Stimulated activated CD8-positive, alpha-beta memory T cell treated with anti-CD3 and anti-CD28 coated beads, Interleukin-12 subunit alpha, Interleukin-12 subunit beta, amount 100 ng/mL, for 24 hours (primary cell): ENCODE data around the gene NAV2.

Source experiments
- DNase-seq: peaks from one replicate; pipeline ENCODE4 v3.0.0-alpha.2; 2020; ENCODE audit errors: extremely low read depth

NAV2 gene

DNA sequence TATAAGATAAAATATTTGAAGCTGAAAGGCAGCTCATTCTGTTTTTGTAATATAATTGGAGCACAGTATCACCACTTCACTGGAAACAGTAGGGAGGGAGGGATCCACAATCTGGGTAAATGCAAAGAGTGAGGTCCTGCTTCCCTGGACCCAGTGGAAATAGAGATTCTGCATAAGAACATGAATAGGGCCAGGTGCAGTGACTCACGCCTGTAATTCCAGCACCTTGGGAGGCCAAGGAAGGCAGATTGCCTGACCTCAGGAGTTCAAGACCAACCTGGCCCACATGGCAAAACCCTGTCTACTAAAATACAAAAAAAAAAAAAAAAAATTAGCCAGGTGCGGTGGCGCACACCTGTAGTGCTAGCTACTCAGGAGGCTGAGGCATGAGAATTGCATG, 303.9 kb downstream of the NAV2 start:
- no peak for DNase-seq

DNA sequence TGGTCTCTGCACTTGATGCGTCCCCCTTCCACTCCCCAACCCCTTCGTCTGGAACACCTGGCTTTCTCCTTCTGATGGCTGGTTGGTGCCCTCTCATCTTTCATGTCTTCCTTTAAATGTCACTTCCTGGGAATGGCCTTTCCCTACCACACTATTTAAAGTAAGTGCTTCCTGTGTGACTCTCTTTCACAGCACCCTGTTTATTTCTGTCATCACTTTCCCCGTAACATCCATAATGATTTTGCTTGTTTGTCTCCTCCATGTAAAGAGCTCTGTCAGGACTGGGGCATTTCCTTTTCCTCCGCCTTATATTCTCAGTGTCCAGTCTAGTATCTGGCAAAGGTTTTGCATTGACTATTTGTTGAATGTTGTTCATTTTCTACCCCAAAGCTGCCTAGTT, 304.7 kb downstream of the NAV2 start:
- no peak for DNase-seq

DNA sequence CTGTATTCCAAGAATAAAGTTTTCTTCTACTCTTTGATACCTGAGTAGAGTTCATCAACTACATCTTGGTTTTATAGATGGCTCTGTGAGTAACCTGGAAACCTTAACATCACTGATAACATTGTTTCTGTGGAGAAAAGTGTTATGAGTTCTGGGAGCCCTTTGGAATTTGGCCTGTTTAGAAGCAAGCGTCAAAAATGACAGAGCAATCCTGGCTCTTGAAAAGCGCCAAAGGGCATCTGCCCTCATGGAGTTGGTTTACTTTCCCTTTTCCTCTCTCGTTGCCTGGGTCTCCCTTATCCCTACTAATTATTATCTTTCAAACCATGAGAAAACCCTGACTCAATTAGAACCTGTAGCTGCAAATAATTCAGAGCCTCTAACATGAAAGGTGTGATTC, 307.6 kb downstream of the NAV2 start:
- no peak for DNase-seq

DNA sequence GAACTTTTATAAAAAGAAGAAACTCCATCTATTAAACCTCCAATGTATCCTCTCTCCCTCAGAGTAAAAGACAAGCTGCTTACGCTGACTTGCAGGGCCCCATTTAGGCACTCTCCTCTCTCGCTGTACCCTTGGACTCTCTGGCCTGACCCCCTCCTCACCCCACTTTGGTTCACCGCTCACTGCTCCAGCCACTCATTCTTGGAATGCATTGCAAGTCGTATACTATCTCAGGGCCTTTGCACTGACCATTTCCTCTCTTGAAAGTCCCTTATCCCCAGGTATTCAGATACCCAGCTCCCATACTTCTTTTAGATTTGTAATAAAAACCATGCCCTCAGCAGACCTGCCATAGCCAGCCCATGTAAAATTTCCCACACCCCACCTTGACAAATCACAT, 308.1 kb downstream of the NAV2 start:
- DNase-seq, result no peak

DNA sequence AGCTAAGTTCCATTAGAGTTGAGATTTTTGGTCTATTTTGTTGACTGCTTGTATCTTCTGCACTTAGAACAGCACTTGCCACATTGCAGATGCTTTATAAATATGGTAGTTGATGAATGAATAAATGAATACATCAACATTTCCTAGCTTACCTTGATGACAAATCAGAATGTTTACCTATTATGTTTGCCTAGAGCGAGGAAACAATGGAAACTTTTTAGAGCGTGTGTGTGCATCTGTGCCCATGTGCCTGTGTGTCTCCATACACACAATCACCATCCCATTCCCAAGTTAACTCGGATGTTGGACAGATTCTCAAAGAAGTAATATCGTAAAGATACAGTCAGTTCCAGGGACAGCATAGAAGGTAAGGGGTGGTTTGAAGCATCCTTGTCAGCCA, 308.6 kb downstream of the NAV2 start:
- no peak for DNase-seq

DNA sequence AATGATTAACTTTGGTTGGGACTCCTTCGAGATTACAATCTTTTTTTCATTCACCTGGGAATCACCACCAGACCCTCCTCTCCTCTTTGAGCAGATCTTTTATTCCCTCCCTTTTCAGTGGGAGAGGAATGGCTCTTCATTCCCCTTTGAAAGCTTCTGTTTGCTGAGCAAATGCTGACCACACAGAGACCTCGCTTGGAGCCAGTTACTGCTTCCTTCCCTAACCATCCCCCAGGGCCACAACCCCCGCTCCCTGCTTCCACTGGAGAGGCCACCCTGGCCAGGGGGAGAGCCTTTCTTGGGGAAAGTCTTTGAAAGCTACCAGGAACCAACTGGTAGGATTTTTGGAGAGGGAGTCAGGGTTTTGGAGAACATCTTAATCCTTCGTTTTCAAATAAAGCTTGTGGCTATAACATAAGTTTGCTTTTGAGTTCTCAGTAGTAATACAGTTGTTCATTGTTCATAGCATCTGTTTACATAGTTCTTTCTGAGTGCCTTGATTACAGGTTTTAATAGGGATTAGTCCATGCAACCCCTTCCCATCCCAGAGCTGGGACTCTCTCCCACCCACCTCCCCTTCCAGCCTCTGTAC, 309.2 kb downstream of the NAV2 start:
- no peak for DNase-seq

DNA sequence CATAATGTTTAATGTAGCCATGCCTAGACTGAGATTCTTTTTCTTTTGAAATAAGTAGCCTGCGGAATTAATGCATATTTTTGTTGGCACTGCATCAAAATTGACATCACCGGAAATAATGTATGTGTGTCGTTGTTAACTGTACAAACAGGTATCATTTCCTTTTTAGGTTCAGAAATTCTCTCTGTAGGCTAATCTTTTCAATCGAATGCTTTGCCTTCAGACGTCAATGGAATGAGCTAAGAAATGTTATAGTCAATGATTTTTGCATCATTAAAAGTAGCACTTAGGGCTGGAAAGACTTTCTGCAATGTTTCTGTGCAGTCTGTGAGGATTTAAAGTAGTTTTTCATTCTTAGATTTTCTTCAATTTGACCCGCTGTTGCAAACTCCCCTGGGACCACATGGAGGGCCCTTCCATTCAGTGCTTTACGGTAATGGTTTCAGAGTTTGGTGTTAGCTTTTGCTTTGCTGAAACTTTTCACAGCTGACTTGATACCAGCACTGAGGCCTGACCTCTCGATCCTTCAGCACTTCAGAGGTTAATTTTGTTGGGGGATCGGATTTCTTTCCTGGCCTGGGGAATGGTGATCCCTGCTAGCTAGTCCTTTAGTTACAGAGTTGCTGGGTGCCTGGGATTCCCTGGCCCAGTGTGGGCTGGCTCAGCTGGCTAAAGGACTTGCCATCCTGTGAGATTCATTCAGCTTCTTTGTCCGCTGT, 309.9 kb downstream of the NAV2 start:
- DNase-seq, result no peak

DNA sequence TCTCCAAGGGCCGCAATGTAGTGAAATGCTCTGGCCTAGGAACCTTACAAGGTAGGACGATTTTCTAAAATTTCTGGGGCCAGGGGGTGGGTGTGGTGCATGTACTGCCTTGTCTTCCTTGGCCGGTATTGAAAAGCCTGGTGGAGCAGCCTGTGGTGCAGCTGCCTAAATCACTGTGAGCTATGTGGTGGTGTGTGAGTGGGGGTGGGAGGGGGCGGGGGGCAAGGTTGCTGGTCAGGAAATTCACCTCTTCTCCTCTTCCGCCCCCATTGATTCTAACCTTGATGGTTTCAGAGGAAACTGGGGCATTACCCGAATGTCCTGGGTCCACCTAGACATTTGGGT, 310.4 kb downstream of the NAV2 start:
- DNase-seq, result no peak

DNA sequence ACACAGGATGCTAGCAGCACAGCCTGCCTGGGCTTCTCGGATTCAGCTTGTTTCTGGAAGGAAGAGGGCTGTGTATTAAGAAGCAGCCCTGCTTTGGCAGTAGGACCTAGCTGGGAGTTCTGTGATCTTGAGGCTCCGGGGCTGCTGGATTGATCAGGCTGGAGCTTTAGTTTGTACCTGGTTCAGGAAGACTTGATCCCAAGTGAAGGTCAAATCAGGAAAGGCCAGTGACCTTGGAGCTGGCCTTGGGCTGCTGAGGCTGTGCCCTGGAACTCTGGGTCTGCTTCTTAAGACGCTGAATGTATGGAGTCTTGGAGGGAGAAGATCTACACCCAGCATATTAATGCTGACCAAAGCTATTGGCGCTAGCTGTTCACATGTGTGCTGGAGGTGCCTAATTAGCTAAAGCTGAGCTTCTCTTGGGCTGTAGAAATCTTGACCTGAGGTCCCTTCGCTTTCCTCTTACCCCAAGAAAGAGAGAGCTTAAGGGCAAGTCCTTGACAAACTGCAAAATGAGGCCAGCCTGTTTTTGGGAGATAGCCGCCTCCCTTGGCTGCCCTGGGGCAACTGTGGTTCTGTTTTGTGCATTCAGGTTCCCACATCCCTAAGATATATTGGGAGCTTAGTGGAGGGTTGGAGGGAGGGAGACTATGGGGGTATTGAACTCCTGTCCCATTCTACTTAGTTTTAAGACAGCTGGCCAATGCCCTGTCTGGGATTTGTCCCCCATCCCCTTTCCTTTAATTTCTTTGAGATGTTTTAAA, 311.7 kb downstream of the NAV2 start:
- DNase-seq, result no peak

DNA sequence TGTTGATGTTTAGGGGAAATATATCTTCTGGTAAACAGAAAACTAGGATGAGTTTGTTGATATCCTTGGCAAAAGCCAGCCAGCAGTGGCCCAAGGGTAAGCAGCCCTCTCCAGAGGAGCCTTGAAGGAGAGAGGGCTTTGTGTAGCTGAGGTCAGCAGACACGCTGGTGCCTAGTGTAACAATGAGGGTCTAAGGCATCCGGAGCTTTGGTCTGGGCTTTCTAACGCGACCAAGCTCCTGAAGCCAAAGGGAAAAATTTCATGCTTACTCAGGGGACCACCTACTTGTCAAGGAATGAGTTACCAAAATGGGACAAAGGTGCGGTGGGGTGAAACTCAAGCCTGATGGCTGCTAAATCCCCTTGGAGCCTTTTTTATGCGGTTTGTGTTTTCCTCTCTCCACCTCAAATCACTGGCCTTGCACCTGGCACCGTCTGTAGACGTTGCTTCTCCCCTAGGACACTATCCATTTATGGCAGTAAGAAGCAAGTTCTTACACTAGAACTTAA, 312.7 kb downstream of the NAV2 start:
- DNase-seq, result no peak

DNA sequence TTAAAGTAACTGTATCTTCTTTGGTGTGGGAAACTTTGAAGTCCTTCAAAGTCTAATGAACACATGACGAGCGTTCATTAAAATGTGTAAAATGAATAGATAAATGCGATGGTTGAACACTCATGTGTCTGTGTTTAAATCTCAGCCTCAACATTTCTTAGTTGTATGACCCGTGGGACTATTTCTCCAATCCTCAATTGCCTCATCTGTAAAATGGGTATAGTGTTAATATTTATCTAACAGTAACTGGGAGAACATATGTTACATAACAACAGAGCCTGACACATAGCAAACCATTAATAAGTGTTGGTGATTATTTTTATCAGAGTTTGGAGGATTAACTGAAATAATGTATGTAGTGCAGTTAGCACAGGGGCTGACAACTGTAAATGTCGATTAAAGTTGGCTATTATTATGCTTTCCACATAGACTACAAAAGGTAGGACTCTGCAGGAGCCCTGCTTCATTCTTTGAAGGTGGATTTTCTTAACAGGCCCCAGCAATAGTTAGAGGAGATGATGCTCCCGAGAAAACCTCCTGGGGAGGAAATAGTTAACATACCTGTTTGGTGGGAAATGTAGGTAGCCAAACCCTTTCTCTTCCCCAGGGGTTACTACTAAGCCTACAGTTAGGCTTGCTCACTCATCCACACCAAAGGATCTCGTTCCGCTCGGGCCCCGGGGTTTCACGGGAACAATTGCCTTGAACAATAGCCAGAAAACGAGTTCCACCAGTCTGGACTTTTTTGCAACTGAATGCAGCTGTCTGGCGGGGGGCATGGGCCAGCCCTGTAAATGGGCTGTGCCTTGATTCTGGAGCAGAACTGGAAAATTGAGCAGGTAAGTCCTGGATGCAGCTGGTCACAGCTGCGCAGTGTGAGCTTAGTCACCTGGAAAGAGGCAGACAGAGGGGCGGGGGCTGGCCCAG, 314.3 kb downstream of the NAV2 start:
- DNase-seq, result no peak

DNA sequence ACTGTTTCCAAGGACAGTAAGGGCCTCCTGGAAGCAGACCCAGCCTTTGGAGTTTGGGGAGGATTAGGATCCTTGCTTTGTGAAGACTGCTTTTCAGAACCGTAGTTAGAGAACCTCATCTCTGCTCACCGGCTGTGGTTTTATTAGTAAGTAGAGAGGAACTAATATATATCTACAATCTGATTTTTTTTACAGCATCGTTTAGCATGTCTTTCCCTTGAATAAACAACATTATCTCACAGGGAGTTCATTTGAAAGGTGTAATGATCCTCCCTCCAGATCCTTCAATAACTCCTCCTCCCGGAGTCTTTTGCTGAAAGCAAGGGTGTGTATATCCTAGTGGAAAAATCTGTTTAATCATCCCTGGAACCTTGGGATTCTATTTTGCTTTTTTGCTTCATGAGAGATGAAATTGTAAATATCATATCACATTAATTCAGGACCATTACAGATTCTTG, 314.9 kb downstream of the NAV2 start:
- DNase-seq, result no peak

DNA sequence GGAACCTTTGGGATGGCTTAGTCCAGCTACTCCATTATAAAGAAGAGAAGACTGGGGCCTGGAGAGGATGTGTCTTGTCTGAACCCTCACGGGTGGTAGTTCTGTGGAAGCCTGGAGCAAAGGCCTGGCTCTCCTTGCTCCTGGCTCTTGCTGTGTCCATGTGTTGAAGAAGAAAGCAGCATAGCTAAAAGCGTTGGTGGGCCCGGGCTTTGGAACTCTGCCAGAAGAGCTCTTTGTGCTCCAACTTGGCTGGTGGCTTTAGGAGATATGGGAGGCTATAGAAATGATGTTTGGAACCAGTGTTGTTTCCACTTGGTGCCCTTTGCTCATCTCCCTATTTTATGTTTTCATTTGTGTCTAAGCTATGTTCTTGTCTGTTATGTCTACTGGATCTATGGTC, 316.6 kb downstream of the NAV2 start:
- no peak for DNase-seq

DNA sequence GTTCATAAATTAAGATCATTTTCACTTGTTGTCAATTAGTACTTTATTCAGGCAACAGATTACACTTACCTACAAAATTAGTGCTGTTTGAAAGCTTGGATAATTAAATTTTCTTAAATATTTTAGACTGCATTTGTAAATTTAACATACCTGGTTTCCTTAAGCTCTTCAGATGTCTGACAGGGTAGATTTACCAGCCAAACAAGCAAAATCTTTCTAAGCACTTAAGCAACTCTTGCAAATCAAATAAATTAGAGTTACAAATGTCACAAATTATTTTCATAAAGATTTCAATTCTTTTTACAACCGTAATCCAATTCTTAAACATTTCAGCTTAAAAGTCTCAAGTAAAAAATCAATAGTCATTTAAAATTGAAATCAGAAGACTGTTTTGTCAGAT, 317.8 kb downstream of the NAV2 start:
- DNase-seq, result no peak

DNA sequence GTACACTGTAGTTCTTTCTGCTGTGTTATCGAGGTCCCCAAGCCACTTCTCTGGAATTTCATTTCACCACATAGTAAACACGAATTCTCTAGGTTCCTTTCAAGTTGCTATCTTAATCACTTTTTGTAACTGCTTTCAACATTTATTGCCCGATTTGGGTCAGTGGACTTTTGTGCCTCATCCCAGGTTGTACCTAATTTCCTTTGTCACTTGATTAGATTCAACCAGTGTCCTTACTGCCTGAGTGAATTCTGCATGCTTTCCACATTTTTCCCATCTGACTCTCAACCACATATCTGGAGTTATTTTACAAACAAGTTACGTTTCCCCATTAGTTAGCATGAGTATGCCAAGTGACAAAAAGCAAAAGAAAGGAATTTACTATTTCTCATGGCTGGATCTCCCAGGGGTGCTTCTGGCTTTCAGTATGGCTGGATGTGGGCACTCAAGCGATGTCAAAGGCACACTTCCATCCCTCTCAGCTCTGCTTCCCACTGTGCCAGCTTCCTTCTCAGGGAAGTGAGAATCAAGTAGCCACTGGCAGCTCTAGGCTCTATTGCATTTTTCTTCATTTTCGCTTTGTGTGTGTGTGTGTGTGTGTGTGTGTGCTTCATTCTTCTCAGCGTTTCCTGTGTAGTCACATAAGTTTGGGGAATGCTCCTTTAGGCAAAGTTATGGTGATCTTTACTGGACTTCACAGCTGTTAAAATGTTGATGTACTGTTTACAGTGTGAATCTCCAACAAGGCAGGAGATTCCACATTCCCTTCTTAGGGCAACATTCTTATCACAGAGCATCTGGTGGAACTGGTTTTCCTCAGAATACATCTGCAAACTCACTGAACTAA, 318.7 kb downstream of the NAV2 start:
- DNase-seq, result no peak

DNA sequence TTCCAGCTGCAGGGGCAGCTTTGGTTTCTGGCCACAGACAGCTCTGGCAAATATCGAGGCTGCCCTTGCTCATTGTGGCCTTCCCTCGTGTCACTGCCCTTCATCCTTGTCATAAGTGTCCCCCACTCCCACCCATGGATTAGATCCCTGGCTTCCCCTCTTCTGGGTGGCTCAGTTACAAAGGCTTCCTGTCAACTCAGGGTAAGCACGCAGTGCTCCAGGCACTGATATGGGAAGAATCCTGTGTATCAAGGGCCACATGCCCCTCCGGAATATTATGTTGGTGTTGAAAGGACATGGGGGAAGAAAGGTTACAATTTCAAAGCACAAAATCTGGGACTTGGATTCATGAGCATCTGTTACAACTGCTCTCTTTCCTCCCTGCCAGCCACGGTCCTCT, 319.5 kb downstream of the NAV2 start:
- DNase-seq, result no peak

DNA sequence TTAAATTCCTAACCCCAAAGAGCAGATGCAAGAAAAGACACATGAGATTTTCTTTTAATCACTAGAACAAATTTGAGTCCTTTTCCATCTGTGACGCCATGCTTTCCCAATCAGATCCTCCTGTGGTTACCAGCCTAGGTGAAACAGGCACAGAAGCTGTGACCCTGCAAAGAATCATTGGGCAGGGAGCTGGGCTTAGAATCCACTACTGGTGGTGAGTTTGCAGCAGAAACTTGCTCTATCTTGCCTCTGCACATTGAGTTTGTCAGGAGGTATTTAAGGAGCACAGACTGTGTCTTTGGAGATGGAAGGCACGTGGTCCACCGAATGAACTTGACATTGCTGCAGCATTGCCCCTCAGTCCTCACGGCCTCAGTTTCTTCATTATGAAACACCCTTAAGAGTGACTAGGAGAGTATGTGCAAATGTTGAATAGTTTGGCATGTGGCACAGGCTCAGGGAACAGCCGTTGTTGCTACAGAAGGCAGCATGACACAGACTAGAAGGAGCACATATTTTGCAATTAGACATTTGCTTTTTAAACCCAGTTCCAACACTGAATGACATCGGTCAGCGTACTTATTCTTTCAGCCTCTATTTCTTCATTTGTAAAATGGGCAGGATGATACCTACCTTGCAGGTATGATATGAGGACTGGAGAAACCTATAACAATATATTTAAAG, 320.1 kb downstream of the NAV2 start:
- no peak for DNase-seq

DNA sequence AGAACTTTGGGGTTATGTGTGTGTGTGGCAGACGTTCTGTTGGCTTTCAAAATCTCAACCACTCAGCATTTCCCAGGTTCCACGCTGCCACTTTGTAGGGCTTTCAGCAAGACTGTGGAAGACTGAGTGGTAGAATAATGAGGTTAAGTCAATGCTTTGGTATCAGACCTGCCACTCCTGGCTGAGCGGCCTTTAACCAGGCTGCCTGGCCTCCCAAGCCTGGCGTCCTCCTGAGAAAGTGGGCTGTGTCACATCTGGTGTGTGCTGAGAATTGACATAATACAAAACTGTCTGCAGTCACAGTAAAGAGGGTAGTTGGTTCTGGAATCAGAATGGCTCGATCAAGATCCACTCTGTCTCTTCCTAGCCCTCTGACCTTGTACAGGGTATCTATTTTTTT, 321.2 kb downstream of the NAV2 start:
- DNase-seq, result no peak

DNA sequence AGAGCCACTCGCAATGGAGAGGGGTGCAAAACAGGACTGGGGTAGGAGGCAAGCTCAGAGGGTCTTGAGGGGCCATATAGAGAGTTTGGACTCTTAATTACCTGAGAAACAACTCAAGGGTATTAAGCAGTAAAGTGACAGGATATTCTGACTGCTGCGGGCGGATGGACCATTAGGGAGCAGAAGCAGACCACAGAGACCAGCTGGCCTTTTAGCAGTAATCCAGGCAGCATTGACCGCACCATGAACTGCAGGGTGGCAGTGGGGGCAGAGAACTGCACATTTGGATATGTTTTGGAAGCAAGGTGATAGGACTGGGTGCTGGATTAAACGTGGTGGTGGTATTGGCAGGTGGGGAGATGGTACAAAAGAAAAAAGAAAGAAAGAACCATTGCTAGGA, 322.3 kb downstream of the NAV2 start:
- no peak for DNase-seq

DNA sequence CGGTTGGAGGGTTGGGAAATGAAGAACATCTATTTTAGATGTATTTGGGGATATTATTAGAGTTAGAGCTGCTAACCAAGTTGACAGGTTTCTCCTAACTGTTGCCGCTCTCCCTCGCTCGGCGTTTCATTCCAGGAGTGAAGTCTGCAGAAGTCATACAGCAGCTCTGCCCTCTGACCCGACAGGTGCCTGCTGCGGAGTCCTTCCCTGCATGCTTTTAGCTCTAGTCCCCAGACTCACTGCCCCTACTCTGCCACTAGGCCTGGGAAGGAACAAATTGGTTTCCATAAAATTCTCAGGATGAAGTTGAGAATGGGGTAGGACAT, 322.7 kb downstream of the NAV2 start:
- DNase-seq, result no peak
